WTC11 (cell line): ENCODE results near the gene SIN3A. TPM values are rescaled to one million over a fixed set of nuclear protein-coding genes. Genes with fewer than 3 reads are reported as not detected.

Experiments
- ATAC-seq: fragments of 200-7000 bp; cut with Tn5 transposase; 2 replicates; pipeline ENCODE4 v1.10.0; 2021; ENCODE audit warnings: mild to moderate bottlenecking, moderate library complexity
- CTCF ChIA-PET: fragments of 300-600 bp; sonication (Branson Sonifier 250); formaldehyde crosslinking; loops from one replicate; lab custom pipeline; 2021; ENCODE audit warnings: antibody characterized with exemption; lab: Charles Lee
- POLR2A ChIA-PET: fragments of 350-600 bp; sonication (Branson Sonifier 250); formaldehyde crosslinking; loops from one replicate; lab custom pipeline; 2021; ENCODE audit warnings: antibody characterized with exemption; lab: Charles Lee
- DNase-seq: peaks from one replicate; pipeline ENCODE4 v3.0.0; 2021; ENCODE audit warnings: low spot score
- H3K27ac Mint-ChIP-seq: 2 replicates; pipeline ENCODE4 v1.8.0; 2021; ENCODE audit warnings: mixed read lengths
- H3K27me3 Mint-ChIP-seq: 2 replicates; pipeline ENCODE4 v1.8.0; 2021; ENCODE audit warnings: low read depth, mild to moderate bottlenecking, moderate library complexity, mixed read lengths
- H3K36me3 Mint-ChIP-seq: 2 replicates; pipeline ENCODE4 v1.8.0; 2021; ENCODE audit warnings: mixed read lengths
- H3K4me1 Mint-ChIP-seq: 2 replicates; pipeline ENCODE4 v1.8.0; 2022; ENCODE audit warnings: mixed read lengths
- H3K4me3 Mint-ChIP-seq: 2 replicates; pipeline ENCODE4 v1.8.0; 2021; ENCODE audit warnings: mild to moderate bottlenecking, moderate library complexity, mixed read lengths
- H3K9me3 Mint-ChIP-seq: 2 replicates; pipeline ENCODE4 v1.8.0; 2021; ENCODE audit warnings: mixed read lengths
- ATF1 ChIP-seq: sonication (generic); formaldehyde crosslinking; IDR thresholded peaks from 2 replicates; pipeline ENCODE4 v1.8.1; 2023; ENCODE audit warnings: mild to moderate bottlenecking, moderate library complexity, missing genetic modification reagents
- ATF3 ChIP-seq: sonication (generic); formaldehyde crosslinking; conservative IDR thresholded peaks from 2 replicates; pipeline ENCODE4 v1.8.1; 2022; ENCODE audit warnings: mild to moderate bottlenecking, missing genetic modification reagents
- CDX4 ChIP-seq: fragments of 250-450 bp; sonication (Bioruptor Pico); IDR thresholded peaks from 2 replicates; pipeline ENCODE4 v1.9.0; 2021; ENCODE audit warnings: moderate library complexity, mild to moderate bottlenecking, inconsistent platforms, borderline replicate concordance
- CREM ChIP-seq: sonication (generic); formaldehyde crosslinking; IDR thresholded peaks from 2 replicates; pipeline ENCODE4 v1.8.1; 2022; ENCODE audit warnings: mild to moderate bottlenecking, missing genetic modification reagents, moderate library complexity
- CTCF ChIP-seq: fragments of 200-600 bp; IDR thresholded peaks from 2 replicates; pipeline ENCODE4 v1.8.0; 2022; ENCODE audit warnings: antibody characterized with exemption
- ERG ChIP-seq: fragments of 250-450 bp; sonication (Bioruptor Pico); IDR thresholded peaks from 2 replicates; pipeline ENCODE4 v1.8.0; 2021; ENCODE audit warnings: mild to moderate bottlenecking
- ETV6 ChIP-seq: sonication (generic); formaldehyde crosslinking; IDR thresholded peaks from 2 replicates; pipeline ENCODE4 v1.8.1; 2022; ENCODE audit warnings: mild to moderate bottlenecking, missing genetic modification reagents
- GTF2I ChIP-seq: fragments of 250-450 bp; sonication (Bioruptor Pico); conservative IDR thresholded peaks from 2 replicates; pipeline ENCODE4 v1.4.0; 2021; ENCODE audit warnings: mild to moderate bottlenecking
- HMGXB4 ChIP-seq: sonication (generic); formaldehyde crosslinking; IDR thresholded peaks from 2 replicates; pipeline ENCODE4 v1.8.1; 2023; ENCODE audit warnings: mild to moderate bottlenecking, moderate library complexity, missing genetic modification reagents
- JUN ChIP-seq: sonication (generic); formaldehyde crosslinking; IDR thresholded peaks from 2 replicates; pipeline ENCODE4 v1.8.0; 2023; ENCODE audit warnings: mild to moderate bottlenecking, missing genetic modification reagents
- MAX ChIP-seq: sonication (generic); formaldehyde crosslinking; IDR thresholded peaks from 2 replicates; pipeline ENCODE4 v1.8.0; 2022; ENCODE audit warnings: mild to moderate bottlenecking, missing genetic modification reagents
- NR1H2 ChIP-seq: sonication (generic); formaldehyde crosslinking; IDR thresholded peaks from 2 replicates; pipeline ENCODE4 v1.9.0; 2021; ENCODE audit warnings: mild to moderate bottlenecking, moderate library complexity, missing genetic modification reagents
- PRDM15 ChIP-seq: sonication (generic); formaldehyde crosslinking; IDR thresholded peaks from 2 replicates; pipeline ENCODE4 v1.8.0; 2022; ENCODE audit warnings: missing genetic modification reagents
- PREB ChIP-seq: sonication (generic); formaldehyde crosslinking; IDR thresholded peaks from 2 replicates; pipeline ENCODE4 v1.8.1; 2022; ENCODE audit warnings: mild to moderate bottlenecking, missing genetic modification reagents, moderate library complexity, borderline replicate concordance
- TEAD4 ChIP-seq: sonication (generic); formaldehyde crosslinking; IDR thresholded peaks from 2 replicates; pipeline ENCODE4 v1.8.0; 2022; ENCODE audit warnings: mild to moderate bottlenecking, missing genetic modification reagents
- USF2 ChIP-seq: sonication (generic); formaldehyde crosslinking; IDR thresholded peaks from 2 replicates; pipeline ENCODE4 v1.8.1; 2023; ENCODE audit warnings: mild to moderate bottlenecking, missing genetic modification reagents, moderate library complexity
- ZMAT4 ChIP-seq: fragments of 250-450 bp; sonication (Bioruptor Pico); IDR thresholded peaks from 2 replicates; pipeline ENCODE4 v1.9.0; 2021; ENCODE audit warnings: mild to moderate bottlenecking
- ZNF138 ChIP-seq: sonication (generic); formaldehyde crosslinking; conservative IDR thresholded peaks from 2 replicates; pipeline ENCODE4 v1.8.1; 2022; ENCODE audit warnings: mild to moderate bottlenecking, moderate library complexity, missing genetic modification reagents
- total RNA-seq: library from RNA; stranded (reverse); gene quantifications from 3 replicates; pipeline ENCODE4 v1.2.3, GENCODE V29; 2021

The SIN3A gene
- total RNA-seq, 1 experiment from 2014 or later = 113 TPM

GRCh38 chr15:75453703-75454470 lies 2.4 kb upstream of the SIN3A start (continued):
- TF ChIP-seq CDX4 (CRISPR knock-in tag) = no peak
- TF ChIP-seq ERG (CRISPR knock-in tag) = no peak
- TF ChIP-seq USF2 (CRISPR knock-in tag) = no peak
- TF ChIP-seq ZMAT4 (CRISPR knock-in tag) = no peak
- TF ChIP-seq HMGXB4 = 0 out of 2 replicates have a peak, but pooled peaks have one; percentile 37
- no peak for TF ChIP-seq PREB
- TF ChIP-seq NR1H2 (CRISPR knock-in tag) = no peak
- no peak for TF ChIP-seq CTCF
- no peak for TF ChIP-seq ATF3
- peak; percentile 40; the same call in 1 of the 2 replicates for TF ChIP-seq ETV6
- TF ChIP-seq MAX (CRISPR knock-in tag) = peak; percentile 79; the same call in 1 of the 2 replicates

- CTCF ChIA-PET = interaction anchor here (0.7 to 5.4 kb wide), 15 partner anchors 34 to 357 kb away, joined by 3 to 40 read pairs (median 6); partner anchors contain the start of genes C15orf39, IMP3, MAN2C1 and PTPN9
- POLR2A ChIA-PET = interaction anchor here (1.3 to 6.0 kb wide), 10 partner anchors 8 to 285 kb away, joined by 4 to 76 read pairs (median 16); partner anchors contain the start of genes IMP3, MAN2C1, PTPN9 and SNUPN
- ATAC-seq = no peak
- Mint-ChIP-seq H3K36me3 (no peaks in the 10 kb centered on the region), H3K27me3 (no peaks in the 10 kb centered on the region; the same call in 1 of the 2 replicates), H3K4me3 (peak overlapping the region; percentile 90), H3K9me3 (no peaks in the 10 kb centered on the region), H3K27ac (peak overlapping the region; percentile 100), H3K4me1 (peaks cover 23% of the 10 kb centered on the region)
- peak; percentile 74 for DNase-seq
- TF ChIP-seq ATF1 (CRISPR knock-in tag) = no peak
- no peak for TF ChIP-seq TEAD4
- TF ChIP-seq JUN (CRISPR knock-in tag) = peak; percentile 17; the same call in 1 of the 2 replicates
- no peak for TF ChIP-seq GTF2I (CRISPR knock-in tag)
- TF ChIP-seq PRDM15 (CRISPR knock-in tag) = no peak
- TF ChIP-seq ZNF138 (CRISPR knock-in tag) = no peak
- peak; percentile 67; the same call in 1 of the 2 replicates for TF ChIP-seq HMGXB4
- 0 out of 2 replicates have a peak, but pooled peaks have one; percentile 27 for TF ChIP-seq CREM (CRISPR knock-in tag)
Measured at GRCh38 chr15:75452865-75453702, 1.6 kb upstream of the SIN3A start.
